Activated B cell treated with CpG ODN at 0.5 μM for 24 hours (primary cell): ENCODE measurements around the gene MRPS27. TPM values are rescaled to one million over a fixed set of nuclear protein-coding genes. Genes with fewer than 3 reads are reported as not detected.

ENCODE experiments used
- ATAC-seq: fragments of 200-7000 bp; cut with Tn5 transposase; one replicate; pipeline ENCODE4 v1.10.0; 2021; ENCODE audit warnings: low read depth, mild to moderate bottlenecking, moderate library complexity
- CTCF ChIA-PET: fragments of 350-600 bp; sonication (Branson Sonifier 250); formaldehyde crosslinking; loops from one replicate; lab custom pipeline; 2021; ENCODE audit warnings: antibody characterized with exemption; lab: Charles Lee
- POLR2A ChIA-PET: fragments of 350-600 bp; sonication (Branson Sonifier 250); formaldehyde crosslinking; loops from one replicate; lab custom pipeline; 2021; ENCODE audit warnings: antibody characterized with exemption; lab: Charles Lee
- DNase-seq: peaks from one replicate; pipeline ENCODE4 v3.0.0; 2022
- H3K27ac Mint-ChIP-seq: one replicate; pipeline ENCODE4 v1.8.0; 2020; ENCODE audit warnings: mixed read lengths
- H3K27me3 Mint-ChIP-seq: one replicate; pipeline ENCODE4 v1.8.0; 2021; ENCODE audit warnings: mixed read lengths
- H3K36me3 Mint-ChIP-seq: one replicate; pipeline ENCODE4 v1.8.0; 2021; ENCODE audit warnings: low read depth, mixed read lengths
- H3K4me1 Mint-ChIP-seq: one replicate; pipeline ENCODE4 v1.8.0; 2021; ENCODE audit warnings: mixed read lengths
- H3K4me3 Mint-ChIP-seq: one replicate; pipeline ENCODE4 v1.8.0; 2020; ENCODE audit warnings: mild to moderate bottlenecking, mixed read lengths
- H3K9me3 Mint-ChIP-seq: one replicate; pipeline ENCODE4 v1.8.0; 2020; ENCODE audit warnings: mixed read lengths
- CTCF ChIP-seq: fragments of 200-600 bp; IDR thresholded peaks from one replicate; pipeline ENCODE4 v1.8.0; 2022; ENCODE audit warnings: antibody characterized with exemption, mild to moderate bottlenecking
- intact Hi-C: fragments of 100-400 bp; cut with micrococcal nuclease; formaldehyde crosslinking; loops from one replicate; pipeline ENCODE4 v1.15.1; 2024
- total RNA-seq: library from RNA; stranded (reverse); gene quantifications from 2 replicates; pipeline ENCODE4 v1.2.3, GENCODE V29; 2022

MRPS27 gene
- total RNA-seq, 1 donor from 2014 or later = 69.2 TPM

- no peaks in the 10 kb centered on the region for H3K4me1 Mint-ChIP-seq
- H3K9me3 Mint-ChIP-seq = no peaks in the 10 kb centered on the region
- H3K36me3 Mint-ChIP-seq = peaks cover 95% of the 10 kb centered on the region
- no peak overlapping the region for H3K27ac Mint-ChIP-seq
- ChIA-PET CTCF (no interaction called here), POLR2A (no interaction called here)
- ATAC-seq (no peak), DNase-seq (no peak)
- H3K27me3 Mint-ChIP-seq = no peaks in the 10 kb centered on the region
- H3K4me3 Mint-ChIP-seq = no peak overlapping the region
- TF ChIP-seq CTCF = no peak
- intact Hi-C loops = no loop called here
Measured at GRCh38 chr5:72223371-72223770, 96.7 kb downstream of the MRPS27 start.

GRCh38 chr5:72222521-72222920 lies 97.5 kb downstream of the MRPS27 start:
- Mint-ChIP-seq H3K27me3 (no peaks in the 10 kb centered on the region), H3K4me3 (no peak overlapping the region), H3K36me3 (peaks cover 97% of the 10 kb centered on the region), H3K4me1 (no peaks in the 10 kb centered on the region), H3K9me3 (no peaks in the 10 kb centered on the region), H3K27ac (no peak overlapping the region)
- ATAC-seq (no peak), DNase-seq (no peak)
- no peak for TF ChIP-seq CTCF
- CTCF ChIA-PET = no interaction called here
- POLR2A ChIA-PET = no interaction called here
- intact Hi-C loops = no loop called here

- no peak for TF ChIP-seq CTCF
- Mint-ChIP-seq H3K27ac (no peak overlapping the region), H3K27me3 (no peaks in the 10 kb centered on the region), H3K4me3 (no peak overlapping the region), H3K9me3 (no peaks in the 10 kb centered on the region), H3K36me3 (peaks cover 93% of the 10 kb centered on the region), H3K4me1 (no peaks in the 10 kb centered on the region)
- CTCF ChIA-PET = no interaction called here
- intact Hi-C loops = no loop called here
- no peak for DNase-seq
- POLR2A ChIA-PET = no interaction called here
- ATAC-seq = no peak
Measured at GRCh38 chr5:72221541-72221940, 98.5 kb downstream of the MRPS27 start.

- POLR2A ChIA-PET = no interaction called here
- H3K4me3 Mint-ChIP-seq = no peak overlapping the region
- no peak for DNase-seq
- intact Hi-C loops = no loop called here
- no peaks in the 10 kb centered on the region for H3K4me1 Mint-ChIP-seq
- no peak for TF ChIP-seq CTCF
- ATAC-seq = no peak
- H3K27me3 Mint-ChIP-seq = no peaks in the 10 kb centered on the region
- CTCF ChIA-PET = no interaction called here
- no peaks in the 10 kb centered on the region for H3K9me3 Mint-ChIP-seq
- H3K27ac Mint-ChIP-seq = no peak overlapping the region
- peaks cover 91% of the 10 kb centered on the region for H3K36me3 Mint-ChIP-seq
Measured at GRCh38 chr5:72221099-72221498, 98.9 kb downstream of the MRPS27 start.

- DNase-seq (no peak), ATAC-seq (no peak)
- H3K9me3 Mint-ChIP-seq = no peaks in the 10 kb centered on the region
- H3K27ac Mint-ChIP-seq = no peak overlapping the region
- H3K36me3 Mint-ChIP-seq = peaks cover 50% of the 10 kb centered on the region
- ChIA-PET CTCF (no interaction called here), POLR2A (no interaction called here)
- H3K27me3 Mint-ChIP-seq = no peaks in the 10 kb centered on the region
- H3K4me1 Mint-ChIP-seq = no peaks in the 10 kb centered on the region
- no peak overlapping the region for H3K4me3 Mint-ChIP-seq
- intact Hi-C loops = no loop called here
- TF ChIP-seq CTCF = no peak
Measured at GRCh38 chr5:72216756-72217155, 103.3 kb downstream of the MRPS27 start.
